Muscle layer of duodenum (tissue), 2 donors: ENCODE results near the gene ANKS1B.

Source experiments
- H3K27ac ChIP-seq: one replicate; pipeline ENCODE4 v1.7.0; 2013; ENCODE audit warnings: mild to moderate bottlenecking, low read length
- H3K27me3 ChIP-seq: one replicate; pipeline ENCODE4 v1.7.0; 2013; ENCODE audit warnings: low read depth, mild to moderate bottlenecking, control low read depth, low read length
- H3K36me3 ChIP-seq, 2 donors: one replicate each; pipeline ENCODE4 v1.7.0; 2013; ENCODE audit warnings: low read length in 2 of 2, control low read depth in 1 of 2, mild to moderate bottlenecking in 1 of 2; ENCODE audit not compliant: insufficient read depth in 2 of 2, control insufficient read depth in 1 of 2
- H3K4me1 ChIP-seq, 2 donors: one replicate each; pipeline ENCODE4 v1.7.0; 2013; ENCODE audit warnings: low read length in 2 of 2, mild to moderate bottlenecking in 2 of 2, control low read depth in 1 of 2, moderate library complexity in 1 of 2; ENCODE audit not compliant: insufficient read depth in 2 of 2, control insufficient read depth in 1 of 2
- H3K4me3 ChIP-seq, 2 donors: one replicate each; pipeline ENCODE4 v1.7.0; 2013; ENCODE audit warnings: low read length in 2 of 2, low read depth in 1 of 2, mild to moderate bottlenecking in 1 of 2
- H3K9me3 ChIP-seq, 2 donors: one replicate each; pipeline ENCODE4 v1.7.0; 2013; ENCODE audit warnings: low read length in 2 of 2, control low read depth in 1 of 2, mild to moderate bottlenecking in 1 of 2; ENCODE audit not compliant: control insufficient read depth in 1 of 2
- donor health status: healthy.

The ANKS1B gene

GRCh38 chr12:99960311-99960710, 24.4 kb downstream of the ANKS1B start:
- Histone ChIP-seq H3K4me1 (no peaks in the 10 kb centered on the region), H3K9me3 (no peaks in the 10 kb centered on the region), H3K27ac (no peak overlapping the region), H3K36me3 (no peaks in the 10 kb centered on the region), H3K4me3 (no peak overlapping the region), H3K27me3 (no peaks in the 10 kb centered on the region)

DNA sequence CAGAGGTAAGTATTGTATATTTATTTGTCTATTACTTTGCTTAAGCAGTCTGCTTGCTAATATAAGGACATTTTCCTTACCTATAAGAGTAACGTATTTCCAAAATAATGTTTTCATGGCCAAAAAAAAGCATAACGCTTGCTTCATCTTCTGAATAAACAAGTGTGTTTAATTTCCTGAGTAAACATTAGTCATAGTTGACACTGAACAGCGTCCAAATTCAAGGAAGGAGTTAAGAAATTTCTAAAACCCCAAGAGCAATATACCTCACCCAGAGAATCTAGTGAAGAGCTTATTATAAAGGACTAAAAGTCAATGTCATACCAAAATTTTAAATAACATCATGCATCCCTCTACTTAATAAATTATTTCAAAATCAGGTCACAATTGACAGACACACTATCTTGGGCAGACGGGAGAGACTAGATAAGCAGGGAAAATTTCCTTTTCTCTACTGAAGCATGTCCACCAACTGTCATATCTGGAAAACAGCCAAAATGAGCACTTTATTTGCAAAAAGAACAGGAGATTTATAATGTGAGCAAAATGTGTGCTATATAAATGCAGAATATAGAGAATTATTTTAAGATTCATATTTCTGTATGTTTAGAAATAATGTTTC, 25.1 kb downstream of the ANKS1B start:
- H3K27me3 ChIP-seq: no peaks in the 10 kb centered on the region
- H3K9me3 ChIP-seq: no peaks in the 10 kb centered on the region
- no peaks in the 10 kb centered on the region for H3K36me3 ChIP-seq
- H3K4me1 ChIP-seq: no peaks in the 10 kb centered on the region
- H3K27ac ChIP-seq: no peak overlapping the region
- no peak overlapping the region for H3K4me3 ChIP-seq

GRCh38 chr12:99957866-99958466, 26.8 kb downstream of the ANKS1B start:
- no peak overlapping the region for H3K4me3 ChIP-seq

GRCh38 chr12:99954724-99955123, 30.0 kb downstream of the ANKS1B start:
- no peaks in the 10 kb centered on the region for H3K9me3 ChIP-seq
- no peaks in the 10 kb centered on the region for H3K27me3 ChIP-seq
- H3K36me3 ChIP-seq: no peaks in the 10 kb centered on the region
- H3K4me1 ChIP-seq: no peaks in the 10 kb centered on the region
- H3K4me3 ChIP-seq: no peak overlapping the region
- H3K27ac ChIP-seq: no peak overlapping the region

More at GRCh38 chr12:99957866-99958466, 26.8 kb downstream of the ANKS1B start:
- H3K9me3 ChIP-seq: no peaks in the 10 kb centered on the region
- H3K4me1 ChIP-seq: no peaks in the 10 kb centered on the region
- H3K27ac ChIP-seq: no peak overlapping the region
- no peaks in the 10 kb centered on the region for H3K36me3 ChIP-seq
- no peaks in the 10 kb centered on the region for H3K27me3 ChIP-seq

DNA sequence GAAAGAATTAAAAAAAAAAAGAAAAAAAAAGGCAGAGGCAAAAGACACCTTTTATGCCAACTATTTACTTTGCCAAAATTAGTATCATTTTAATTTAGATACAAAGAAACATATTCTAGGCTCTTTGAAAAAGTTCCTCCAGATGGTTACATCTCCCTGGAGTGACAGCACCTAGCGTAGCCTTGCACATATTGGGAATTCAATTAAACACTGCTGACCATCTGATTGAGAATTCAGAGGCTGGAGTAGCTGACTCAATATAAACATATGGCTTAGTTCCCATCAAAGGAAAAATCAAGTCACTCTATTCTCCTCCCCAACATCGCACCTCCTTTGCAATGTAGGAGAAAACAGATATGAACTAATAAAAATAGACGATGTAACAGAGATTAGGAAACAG, 36.4 kb downstream of the ANKS1B start:
- Histone ChIP-seq H3K27me3 (no peaks in the 10 kb centered on the region), H3K4me3 (no peak overlapping the region), H3K9me3 (no peaks in the 10 kb centered on the region), H3K27ac (no peak overlapping the region), H3K4me1 (no peaks in the 10 kb centered on the region), H3K36me3 (no peaks in the 10 kb centered on the region)

GRCh38 chr12:99946131-99946530, 38.6 kb downstream of the ANKS1B start:
- no peaks in the 10 kb centered on the region for H3K9me3 ChIP-seq
- H3K36me3 ChIP-seq: no peaks in the 10 kb centered on the region

DNA sequence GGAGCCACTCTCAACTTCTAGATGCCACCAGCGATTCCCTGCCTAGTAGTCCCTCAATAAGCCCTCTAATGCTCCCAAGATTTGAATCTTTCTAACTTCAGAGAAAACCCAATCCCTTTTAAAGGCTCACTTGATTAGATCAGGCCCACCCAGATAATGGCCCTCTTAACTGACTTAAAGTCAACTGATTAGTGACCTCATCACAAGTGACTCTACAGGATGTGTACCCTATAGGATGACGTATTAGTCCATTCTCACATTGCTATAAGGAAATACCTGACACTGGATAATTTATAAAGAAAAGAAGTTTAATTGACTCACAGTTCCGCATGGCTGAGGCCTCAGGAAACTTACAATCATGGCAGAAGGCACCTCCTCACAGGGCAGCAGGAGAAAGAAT, 49.1 kb downstream of the ANKS1B start:
- no peaks in the 10 kb centered on the region for H3K9me3 ChIP-seq
- H3K36me3 ChIP-seq: no peaks in the 10 kb centered on the region
- no peaks in the 10 kb centered on the region for H3K4me1 ChIP-seq
- no peak overlapping the region for H3K4me3 ChIP-seq
- no peak overlapping the region for H3K27ac ChIP-seq
- no peaks in the 10 kb centered on the region for H3K27me3 ChIP-seq

More at GRCh38 chr12:99946131-99946530, 38.6 kb downstream of the ANKS1B start:
- Histone ChIP-seq H3K4me1 (no peaks in the 10 kb centered on the region), H3K4me3 (no peak overlapping the region), H3K27me3 (no peaks in the 10 kb centered on the region), H3K27ac (no peak overlapping the region)

GRCh38 chr12:99926511-99927169, 58.1 kb downstream of the ANKS1B start:
- Histone ChIP-seq H3K4me3 (no peak overlapping the region), H3K27ac (no peak overlapping the region), H3K9me3 (no peaks in the 10 kb centered on the region), H3K27me3 (no peaks in the 10 kb centered on the region), H3K36me3 (no peaks in the 10 kb centered on the region), H3K4me1 (no peaks in the 10 kb centered on the region)

GRCh38 chr12:99920353-99920960, 64.3 kb downstream of the ANKS1B start:
- H3K9me3 ChIP-seq: no peaks in the 10 kb centered on the region
- H3K27me3 ChIP-seq: no peaks in the 10 kb centered on the region

DNA sequence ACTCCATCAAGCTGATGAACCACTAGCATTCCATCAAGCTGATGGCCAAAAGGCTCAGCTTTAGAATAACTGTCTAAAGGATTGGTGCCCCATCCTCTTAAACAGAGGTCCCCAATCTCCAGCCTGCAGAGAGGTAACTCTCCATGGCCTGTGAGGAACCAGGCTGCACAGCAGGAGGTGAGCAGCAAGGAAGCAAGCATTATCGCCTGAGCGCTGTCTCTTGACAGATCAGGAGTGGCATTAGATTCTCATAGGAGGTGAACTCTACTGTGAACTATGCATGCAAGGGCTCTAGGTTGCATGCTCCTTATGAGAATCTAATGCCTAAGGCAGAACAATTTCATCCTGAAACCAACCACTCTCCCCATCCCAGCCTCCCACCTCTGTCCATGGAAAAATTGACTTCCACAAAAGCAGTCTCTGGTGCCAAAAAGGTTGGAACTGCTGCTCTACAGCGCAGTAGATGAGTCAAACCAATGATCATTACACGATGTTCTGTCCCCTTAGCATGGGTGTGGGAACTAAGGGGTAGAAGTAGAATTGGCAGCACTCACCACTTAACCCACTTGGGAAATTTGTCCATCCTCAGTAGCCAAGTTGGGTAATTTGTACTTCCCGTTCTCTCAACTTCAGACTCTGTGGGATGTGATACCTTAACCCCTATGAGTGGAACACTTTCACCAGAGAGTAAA, 66.9 kb downstream of the ANKS1B start:
- Histone ChIP-seq H3K27ac (no peak overlapping the region), H3K9me3 (no peaks in the 10 kb centered on the region), H3K36me3 (no peaks in the 10 kb centered on the region), H3K27me3 (no peaks in the 10 kb centered on the region), H3K4me3 (no peak overlapping the region), H3K4me1 (no peaks in the 10 kb centered on the region)

More at GRCh38 chr12:99920353-99920960, 64.3 kb downstream of the ANKS1B start:
- Histone ChIP-seq H3K36me3 (no peaks in the 10 kb centered on the region), H3K4me3 (no peak overlapping the region), H3K4me1 (no peaks in the 10 kb centered on the region), H3K27ac (no peak overlapping the region)

GRCh38 chr12:99916555-99916954, 68.2 kb downstream of the ANKS1B start:
- Histone ChIP-seq H3K27ac (no peak overlapping the region), H3K4me1 (no peaks in the 10 kb centered on the region), H3K36me3 (no peaks in the 10 kb centered on the region), H3K9me3 (no peaks in the 10 kb centered on the region), H3K4me3 (no peak overlapping the region), H3K27me3 (no peaks in the 10 kb centered on the region)
